Mucosa of rectum (tissue), 2 donors: Measurements from ENCODE around the gene BCAP29.
"Not testable (repeated sequence)": the region's sequence is repeated elsewhere in the genome, so short reads cannot be mapped to it uniquely, and the experiment has no call there.

Experiments used
- H3K27ac ChIP-seq, 2 donors: one replicate each; pipeline ENCODE4 v1.7.0; 2013; ENCODE audit warnings: inconsistent platforms in 2 of 2, low read depth in 2 of 2, low read length in 2 of 2
- H3K27me3 ChIP-seq, 2 donors: one replicate each; pipeline ENCODE4 v1.7.0; 2013; ENCODE audit warnings: low read length in 2 of 2; ENCODE audit not compliant: control insufficient read depth in 2 of 2, insufficient read depth in 2 of 2
- H3K36me3 ChIP-seq, 2 donors: one replicate each; pipeline ENCODE4 v1.7.0; 2013; ENCODE audit warnings: low read length in 2 of 2; ENCODE audit not compliant: control insufficient read depth in 2 of 2, insufficient read depth in 2 of 2
- H3K4me1 ChIP-seq, 2 donors: one replicate each; pipeline ENCODE4 v1.7.0; 2013; ENCODE audit warnings: low read length in 2 of 2, mild to moderate bottlenecking in 1 of 2; ENCODE audit not compliant: control insufficient read depth in 2 of 2, insufficient read depth in 2 of 2
- H3K4me3 ChIP-seq, 2 donors: one replicate each; pipeline ENCODE4 v1.7.0; 2013; ENCODE audit warnings: low read length in 2 of 2
- H3K9ac ChIP-seq, 2 donors: one replicate each; pipeline ENCODE4 v1.7.0; 2013; ENCODE audit warnings: low read length in 2 of 2, low read depth in 1 of 2, mild to moderate bottlenecking in 1 of 2
- H3K9me3 ChIP-seq, 2 donors: one replicate each; pipeline ENCODE4 v1.7.0; 2013; ENCODE audit warnings: low read length in 2 of 2; ENCODE audit not compliant: control insufficient read depth in 2 of 2
- donor health status: healthy.
- donor health status: Normal muscosa, but diverticular disease.

Gene BCAP29

DNA sequence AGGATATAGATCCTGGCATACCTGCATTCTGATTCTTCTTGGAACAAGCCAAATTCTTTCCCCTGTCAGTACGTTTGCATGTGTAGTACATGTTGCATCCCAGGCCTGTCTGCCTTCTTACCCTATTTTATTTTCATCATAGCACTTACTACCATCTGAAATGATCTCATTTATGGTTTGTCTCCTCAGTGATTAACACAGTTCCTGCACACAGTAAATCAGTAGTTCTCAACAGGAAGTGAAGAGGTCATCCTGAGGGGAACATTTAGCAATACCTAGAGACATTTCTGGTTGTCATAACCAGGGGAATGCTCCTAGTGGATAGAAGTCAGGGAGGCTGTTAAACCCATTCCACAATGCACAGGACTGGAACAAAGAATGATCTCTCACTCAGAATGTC lies 42.4 kb downstream of the BCAP29 start:
- H3K27me3 ChIP-seq = no peaks in the 10 kb centered on the region
- H3K9ac ChIP-seq = no peak overlapping the region
- H3K4me1 ChIP-seq = peaks cover 0 to 4% of the 10 kb centered on the region in 2 donors
- H3K36me3 ChIP-seq = peaks cover 0 to 6% of the 10 kb centered on the region in 2 donors
- no peak overlapping the region for H3K27ac ChIP-seq
- no peak overlapping the region for H3K4me3 ChIP-seq
- H3K9me3 ChIP-seq = no peaks in the 10 kb centered on the region

DNA sequence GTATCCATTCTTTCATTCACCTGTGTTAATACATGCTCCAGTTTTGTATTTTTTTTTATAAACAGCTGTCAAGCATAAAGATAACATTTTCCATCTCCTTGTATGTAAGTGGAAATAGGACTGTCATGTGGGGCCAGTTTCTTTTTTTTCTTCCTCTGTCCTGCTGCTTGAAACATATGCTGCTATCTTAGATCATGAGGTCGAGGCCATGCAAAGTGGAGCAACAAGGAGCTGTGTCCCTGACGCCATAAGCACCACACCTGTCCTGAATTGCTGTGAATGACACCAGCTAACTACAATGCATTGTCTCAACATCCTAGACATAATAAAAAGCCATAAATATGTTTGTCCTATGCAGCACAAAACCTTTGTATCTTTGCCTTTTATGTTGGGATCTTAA lies 42.8 kb downstream of the BCAP29 start:
- Histone ChIP-seq H3K4me1 (peaks cover 0 to 4% of the 10 kb centered on the region in 2 donors), H3K36me3 (peaks cover 0 to 6% of the 10 kb centered on the region in 2 donors), H3K27ac (no peak overlapping the region), H3K9me3 (no peaks in the 10 kb centered on the region), H3K27me3 (no peaks in the 10 kb centered on the region), H3K9ac (no peak overlapping the region), H3K4me3 (no peak overlapping the region)

DNA sequence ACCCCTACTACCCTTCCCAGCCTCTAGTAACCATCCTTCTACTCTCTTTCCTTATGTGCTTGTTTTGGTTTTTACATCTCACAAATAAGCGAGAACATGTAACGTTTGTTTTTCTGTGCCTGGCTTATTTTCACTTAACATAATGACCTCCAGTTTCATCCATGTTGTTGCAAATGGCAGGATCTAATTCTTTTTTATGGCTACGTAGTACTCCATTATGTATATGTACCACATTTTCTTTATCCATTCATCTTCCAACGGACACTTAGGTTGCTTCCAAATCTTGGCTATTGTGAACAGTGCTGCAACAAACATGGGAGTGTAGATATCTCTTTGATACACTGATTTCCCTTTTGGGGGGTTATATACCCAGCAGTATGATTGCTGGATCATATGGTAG lies 47.0 kb downstream of the BCAP29 start:
- H3K4me3 ChIP-seq = no peak overlapping the region
- H3K9ac ChIP-seq = no peak overlapping the region
- no peak overlapping the region for H3K27ac ChIP-seq
- H3K27me3 ChIP-seq = no peaks in the 10 kb centered on the region
- H3K36me3 ChIP-seq = no peaks in the 10 kb centered on the region
- H3K9me3 ChIP-seq = no peaks in the 10 kb centered on the region
- H3K4me1 ChIP-seq = peaks cover 0 to 4% of the 10 kb centered on the region in 2 donors

DNA sequence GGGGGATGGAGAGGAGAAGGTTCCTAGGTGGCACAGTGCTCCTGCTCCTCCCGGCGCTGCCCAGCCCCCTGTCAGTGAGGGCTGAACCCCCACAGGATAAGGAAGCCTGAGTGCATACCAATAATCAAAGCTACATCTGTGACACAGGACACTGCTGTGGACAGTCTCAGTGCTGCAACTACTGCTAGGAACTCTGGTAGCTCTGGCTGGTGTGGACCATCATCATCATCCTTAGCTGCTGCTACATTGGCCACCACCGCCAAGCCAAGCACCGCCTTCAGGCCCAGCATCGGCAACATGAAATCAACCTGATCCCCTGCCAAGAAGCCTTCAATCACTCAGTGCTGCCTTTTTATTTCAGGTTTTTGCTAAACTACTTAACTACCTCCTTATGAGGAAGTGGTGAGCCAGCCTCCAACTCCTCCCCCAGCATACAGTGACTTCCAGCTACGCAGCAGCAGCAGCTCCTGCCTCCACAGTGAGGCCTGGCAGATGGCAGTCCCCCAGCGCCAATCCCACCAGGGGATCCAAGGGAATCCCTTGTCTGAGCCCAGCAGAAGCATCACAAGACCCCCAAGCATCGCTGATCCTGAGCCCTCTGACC lies 48.5 kb downstream of the BCAP29 start:
- Histone ChIP-seq H3K27me3 (no peaks in the 10 kb centered on the region), H3K27ac (no peak overlapping the region), H3K9ac (no peak overlapping the region), H3K4me1 (no peaks in the 10 kb centered on the region), H3K4me3 (no peak overlapping the region), H3K36me3 (no peaks in the 10 kb centered on the region), H3K9me3 (no peaks in the 10 kb centered on the region)

DNA sequence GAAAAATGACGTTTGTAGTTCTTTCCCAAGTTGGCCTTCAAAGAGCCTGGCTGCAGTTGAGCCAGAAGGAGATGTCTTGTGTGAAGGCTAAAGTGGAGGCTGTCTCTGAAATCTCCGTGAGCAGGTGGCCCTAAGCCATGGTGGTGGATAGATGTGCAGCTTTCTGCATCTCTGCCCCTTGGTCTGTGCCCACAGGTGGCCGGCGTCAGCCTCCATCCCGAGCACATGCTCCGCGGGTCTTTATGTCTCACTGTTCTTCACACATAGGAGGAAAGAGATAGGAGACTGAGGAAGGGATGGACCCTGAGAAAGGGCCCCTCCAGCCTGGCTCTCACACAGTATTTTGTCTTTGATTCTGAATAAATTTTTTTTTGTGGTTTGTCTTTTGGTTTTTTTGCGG lies 50.3 kb downstream of the BCAP29 start:
- Histone ChIP-seq H3K4me1 (no peaks in the 10 kb centered on the region), H3K9me3 (no peaks in the 10 kb centered on the region), H3K27me3 (no peaks in the 10 kb centered on the region), H3K9ac (no peak overlapping the region), H3K36me3 (no peaks in the 10 kb centered on the region), H3K27ac (no peak overlapping the region), H3K4me3 (no peak overlapping the region)

DNA sequence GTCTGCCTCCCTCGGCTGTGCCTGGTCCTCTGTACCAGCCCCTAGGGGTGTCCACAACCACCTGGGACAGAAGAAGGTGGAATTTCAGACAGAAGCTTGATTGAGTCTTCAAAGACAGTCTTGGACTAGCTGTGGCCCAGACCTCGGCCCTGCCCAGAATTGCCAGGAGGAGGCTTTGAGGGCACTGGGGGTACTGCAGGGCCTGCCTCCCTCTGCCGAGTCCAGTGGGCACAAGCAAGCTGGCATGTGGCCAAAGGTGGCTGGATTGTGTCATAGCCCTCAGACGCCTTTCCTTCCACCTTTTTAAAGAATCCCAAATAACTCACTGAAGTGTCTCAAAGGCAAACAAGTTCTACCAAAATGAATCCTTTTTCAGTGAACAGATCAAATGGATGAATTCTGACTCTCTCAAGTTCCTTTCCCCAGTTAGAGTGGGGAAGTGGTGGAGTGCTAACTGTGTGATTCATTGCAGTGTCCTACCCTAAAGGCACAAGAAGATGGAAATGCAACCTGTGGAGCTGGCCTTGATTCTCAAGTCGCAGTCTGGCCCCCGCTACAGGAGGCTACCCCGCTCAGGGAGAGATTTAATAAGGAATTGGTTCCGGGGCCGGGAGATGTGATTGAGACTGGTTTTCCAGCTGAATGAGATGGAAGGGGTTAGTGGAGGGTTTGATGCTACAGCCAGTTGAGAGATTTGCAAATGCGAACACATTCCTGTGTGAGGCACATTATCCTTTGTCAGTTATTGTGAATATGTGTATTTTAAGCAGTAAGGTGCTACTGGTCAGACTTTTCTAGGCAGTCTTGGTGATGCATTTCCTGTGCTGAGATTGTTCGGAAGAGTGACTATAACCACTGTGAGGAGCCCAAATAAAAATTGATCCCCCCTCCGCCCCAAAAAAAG lies 51.8 kb downstream of the BCAP29 start:
- Histone ChIP-seq H3K9me3 (no peaks in the 10 kb centered on the region), H3K4me3 (no peak overlapping the region), H3K27me3 (no peaks in the 10 kb centered on the region), H3K27ac (no peak overlapping the region), H3K36me3 (no peaks in the 10 kb centered on the region), H3K9ac (no peak overlapping the region), H3K4me1 (no peaks in the 10 kb centered on the region)

DNA sequence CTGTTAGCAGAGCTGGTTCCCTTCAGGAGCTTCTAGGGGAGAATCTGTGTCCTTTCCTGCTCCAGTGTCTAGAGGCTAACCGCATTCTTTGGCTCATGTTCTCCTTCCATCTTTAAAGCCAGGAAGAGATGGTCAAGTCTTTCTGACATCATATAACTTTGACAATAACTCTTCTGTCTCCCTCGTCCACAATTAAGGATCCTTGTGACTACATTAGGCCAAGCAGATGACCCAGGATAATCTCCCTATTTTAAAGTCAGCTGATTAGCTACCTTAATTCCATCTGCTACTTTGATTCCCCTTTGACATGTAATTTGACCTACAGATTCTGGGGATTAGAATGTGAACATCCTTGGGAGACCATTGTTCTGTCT lies 52.4 kb downstream of the BCAP29 start:
- Histone ChIP-seq H3K27me3 (no peaks in the 10 kb centered on the region), H3K36me3 (no peaks in the 10 kb centered on the region), H3K9ac (no peak overlapping the region), H3K27ac (no peak overlapping the region), H3K4me3 (no peak overlapping the region), H3K9me3 (no peaks in the 10 kb centered on the region), H3K4me1 (no peaks in the 10 kb centered on the region)

DNA sequence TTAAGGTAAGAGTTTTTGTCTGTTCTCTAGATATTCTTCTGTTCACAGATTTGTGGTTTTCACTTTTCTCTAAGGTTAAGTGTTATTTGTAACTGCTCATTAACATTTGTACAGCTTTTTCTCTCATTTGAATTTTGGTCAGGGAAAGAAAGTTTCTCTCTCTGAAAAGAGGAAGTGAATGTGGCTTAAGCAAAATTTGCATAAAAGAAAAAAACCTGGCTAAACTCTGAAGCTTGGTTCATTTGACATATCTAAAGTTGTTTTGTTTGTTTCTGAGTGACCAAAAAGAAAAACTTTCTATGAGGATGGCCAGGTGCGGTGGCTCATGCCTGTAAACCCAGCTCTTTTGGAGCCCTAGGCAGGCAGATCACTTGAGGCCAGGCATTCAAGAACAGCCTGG lies 58.5 kb downstream of the BCAP29 start:
- Histone ChIP-seq H3K9ac (no peak overlapping the region), H3K27me3 (no peaks in the 10 kb centered on the region), H3K27ac (no peak overlapping the region), H3K9me3 (no peaks in the 10 kb centered on the region), H3K4me3 (no peak overlapping the region), H3K4me1 (no peaks in the 10 kb centered on the region), H3K36me3 (no peaks in the 10 kb centered on the region)

DNA sequence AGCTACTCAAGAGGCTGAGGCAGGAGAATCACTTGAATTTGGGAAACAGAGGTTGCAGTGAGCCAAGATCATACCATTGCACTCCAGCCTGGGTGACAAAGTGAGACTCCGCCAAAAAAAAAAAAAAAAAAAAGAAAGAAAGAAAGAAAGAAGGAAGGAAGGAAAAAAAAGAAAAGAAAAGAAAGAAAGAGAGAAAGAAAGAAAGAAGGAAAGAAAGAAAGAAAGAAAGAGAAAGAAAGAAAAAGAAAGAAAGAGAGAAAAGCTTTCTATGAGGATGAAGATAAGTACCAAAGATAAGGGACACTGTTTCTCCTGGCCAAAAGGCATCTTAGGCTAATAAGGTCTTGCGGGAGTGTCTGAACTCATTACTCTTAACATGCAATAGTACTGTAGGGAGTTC lies 59.0 kb downstream of the BCAP29 start:
- not testable (repeated sequence) for H3K9me3 ChIP-seq, H3K4me3 ChIP-seq, H3K4me1 ChIP-seq, H3K9ac ChIP-seq, H3K27me3 ChIP-seq, H3K36me3 ChIP-seq, H3K27ac ChIP-seq

DNA sequence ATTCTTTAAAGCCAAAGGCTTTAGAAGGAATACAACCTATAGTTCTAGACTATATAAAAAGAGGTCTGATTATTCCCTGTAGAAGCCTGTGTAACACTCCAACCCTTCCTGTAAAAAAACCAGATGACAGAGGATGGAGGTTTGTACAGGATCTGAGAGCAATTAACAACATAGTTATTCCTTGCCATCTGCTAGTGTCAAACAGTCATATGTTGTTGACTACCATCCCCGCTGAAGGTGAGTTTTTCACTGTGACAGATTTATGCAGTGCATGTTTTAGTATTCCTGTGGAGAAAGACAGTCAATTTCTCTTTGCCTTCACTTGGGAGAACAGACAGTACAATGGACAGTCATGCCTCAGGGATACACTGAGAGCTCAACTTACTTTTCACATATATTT lies 61.6 kb downstream of the BCAP29 start:
- H3K27me3 ChIP-seq = no peaks in the 10 kb centered on the region
- H3K4me3 ChIP-seq = no peak overlapping the region
- H3K9ac ChIP-seq = no peak overlapping the region
- H3K36me3 ChIP-seq = no peaks in the 10 kb centered on the region
- no peaks in the 10 kb centered on the region for H3K9me3 ChIP-seq
- H3K27ac ChIP-seq = no peak overlapping the region
- peaks cover 2 to 6% of the 10 kb centered on the region in 2 donors for H3K4me1 ChIP-seq
